Measurements from ENCODE around the gene SLC9A9. TPM values are rescaled to one million over a fixed set of nuclear protein-coding genes. Genes with fewer than 3 reads are reported as not detected.

The SLC9A9 gene
- total RNA-seq, 1 experiment from 2014 or later: 1.4 TPM

- Histone ChIP-seq H3K4me1 (ENCODE audit: insufficient read depth, low read length, poor library complexity, severe bottlenecking) (no peaks in the 10 kb centered on the region), H3K27ac (ENCODE audit: low read depth, low read length, poor library complexity, severe bottlenecking) (no peak overlapping the region), H3K4me3 (ENCODE audit: low read depth, low read length, poor library complexity, severe bottlenecking) (no peak overlapping the region), H3K36me3 (ENCODE audit: insufficient read depth, low read length, poor library complexity, severe bottlenecking) (no peaks in the 10 kb centered on the region), H3K9me3 (ENCODE audit: low read depth, low read length, poor library complexity, severe bottlenecking) (no peaks in the 10 kb centered on the region), H3K27me3 (replicated peaks; ENCODE audit: insufficient read depth, low read depth, low read length, poor library complexity) (no peaks in the 10 kb centered on the region)
- DNase-seq (ENCODE audit: low spot score): no peak
- no TSS peak for BruUV-seq (replicated peaks)
- no peak for TF ChIP-seq CTCF (conservative IDR thresholded peaks at IDR 0.05; ENCODE audit: low read depth, low read length)
- TF ChIP-seq EZH2 (IDR thresholded peaks at IDR 0.05; ENCODE audit: borderline replicate concordance, low read depth, low read length, poor library complexity, severe bottlenecking): no peak
- ChIA-PET POLR2A (ENCODE audit: low non-redundant PET) (no interaction called here), CTCF (no interaction called here)
- intact Hi-C loops (cut with micrococcal nuclease; ENCODE audit: unreplicated experiment): no loop called here
Observed at GRCh38 chr3:143267989-143268388, 580.3 kb downstream of the SLC9A9 start.

- Histone ChIP-seq H3K27me3 (replicated peaks; ENCODE audit: insufficient read depth, low read depth, low read length, poor library complexity) (no peaks in the 10 kb centered on the region), H3K36me3 (ENCODE audit: insufficient read depth, low read length, poor library complexity, severe bottlenecking) (no peaks in the 10 kb centered on the region), H3K4me1 (ENCODE audit: insufficient read depth, low read length, poor library complexity, severe bottlenecking) (no peaks in the 10 kb centered on the region), H3K4me3 (ENCODE audit: low read depth, low read length, poor library complexity, severe bottlenecking) (no peak overlapping the region), H3K9me3 (ENCODE audit: low read depth, low read length, poor library complexity, severe bottlenecking) (no peaks in the 10 kb centered on the region), H3K27ac (ENCODE audit: low read depth, low read length, poor library complexity, severe bottlenecking) (no peak overlapping the region)
- intact Hi-C loops (cut with micrococcal nuclease; ENCODE audit: unreplicated experiment): no loop called here
- no TSS peak for BruUV-seq (replicated peaks)
- TF ChIP-seq CTCF (conservative IDR thresholded peaks at IDR 0.05; ENCODE audit: low read depth, low read length) (no peak), EZH2 (IDR thresholded peaks at IDR 0.05; ENCODE audit: borderline replicate concordance, low read depth, low read length, poor library complexity, severe bottlenecking) (no peak)
- no peak for DNase-seq (ENCODE audit: low spot score)
- POLR2A ChIA-PET (ENCODE audit: low non-redundant PET): no interaction called here
- CTCF ChIA-PET: no interaction called here
Observed at GRCh38 chr3:143266927-143267326, 581.3 kb downstream of the SLC9A9 start.

- CTCF ChIA-PET: no interaction called here
- H3K27me3 ChIP-seq (replicated peaks; ENCODE audit: insufficient read depth, low read depth, low read length, poor library complexity): no peaks in the 10 kb centered on the region
- TF ChIP-seq CTCF (conservative IDR thresholded peaks at IDR 0.05; ENCODE audit: low read depth, low read length) (no peak), EZH2 (IDR thresholded peaks at IDR 0.05; ENCODE audit: borderline replicate concordance, low read depth, low read length, poor library complexity, severe bottlenecking) (no peak)
- H3K36me3 ChIP-seq (ENCODE audit: insufficient read depth, low read length, poor library complexity, severe bottlenecking): no peaks in the 10 kb centered on the region
- no TSS peak for BruUV-seq (replicated peaks)
- DNase-seq (ENCODE audit: low spot score): no peak
- POLR2A ChIA-PET (ENCODE audit: low non-redundant PET): no interaction called here
- no peak overlapping the region for H3K4me3 ChIP-seq (ENCODE audit: low read depth, low read length, poor library complexity, severe bottlenecking)
- intact Hi-C loops (cut with micrococcal nuclease; ENCODE audit: unreplicated experiment): no loop called here
- no peaks in the 10 kb centered on the region for H3K4me1 ChIP-seq (ENCODE audit: insufficient read depth, low read length, poor library complexity, severe bottlenecking)
- no peak overlapping the region for H3K27ac ChIP-seq (ENCODE audit: low read depth, low read length, poor library complexity, severe bottlenecking)
- no peaks in the 10 kb centered on the region for H3K9me3 ChIP-seq (ENCODE audit: low read depth, low read length, poor library complexity, severe bottlenecking)
Observed at GRCh38 chr3:143266511-143266910, 581.8 kb downstream of the SLC9A9 start.
